A549 treated with Hydrocortisone at 1 μM for 4 hours (cell line): Measurements from ENCODE around the gene ARHGAP8. TPM values are rescaled to one million over a fixed set of nuclear protein-coding genes. Genes with fewer than 3 reads are reported as not detected.

Experiments used
- total RNA-seq: library from RNA; stranded (reverse); fragments of 200-300 nt; extraction: Qiagen RNA extraction; gene quantifications from 5 replicates; pipeline ENCODE4 v1.2.3, GENCODE V29; 2022

Gene ARHGAP8
- 1.1 to 3.0 TPM (median 2.1 TPM) in 5 replicates for total RNA-seq

GRCh38 chr22:44752285-44753188 lies at the start of gene ARHGAP8:
ARHGAP8 (plus strand) TSS chr22:44752575; CDS start chr22:44786528, 33,953 bp downstream.

Other genes starting within 250 kb of the ARHGAP8 start
- gene PRR5, start 50.4 kb upstream of the ARHGAP8 start, total RNA-seq, result 10.6 to 14.5 TPM (median 14.4 TPM) in 5 replicates